CD4-positive, alpha-beta memory T cell (primary cell): ENCODE measurements around the gene EIF2S2. TPM values are rescaled to one million over a fixed set of nuclear protein-coding genes. Genes with fewer than 3 reads are reported as not detected.

Experiments
- CTCF ChIA-PET: fragments of 350-600 bp; sonication (Branson Sonifier 250); formaldehyde crosslinking; loops from one replicate; lab custom pipeline; 2021; ENCODE audit warnings: inconsistent platforms; ENCODE audit not compliant: partially characterized antibody; lab: Charles Lee
- POLR2A ChIA-PET: fragments of 350-600 bp; sonication (Branson Sonifier 250); formaldehyde crosslinking; loops from one replicate; lab custom pipeline; 2021; ENCODE audit not compliant: partially characterized antibody; lab: Charles Lee
- DNase-seq, 5 donors: peaks; one replicate each; pipeline versions ENCODE4 v3.0.0 to v3.0.0-alpha.2; 2020 to 2022; ENCODE audit warnings: mixed read lengths in 1 of 5
- H3K27ac ChIP-seq: one replicate; pipeline ENCODE4 v1.7.0; 2013; ENCODE audit warnings: low read depth, low read length
- H3K27me3 ChIP-seq: 2 replicates; pipeline ENCODE4 v1.7.0; 2013; ENCODE audit warnings: mild to moderate bottlenecking, low read length, moderate library complexity; ENCODE audit not compliant: insufficient read depth
- H3K36me3 ChIP-seq: 2 replicates; pipeline ENCODE4 v1.7.0; 2013; ENCODE audit warnings: mild to moderate bottlenecking, low read length, moderate library complexity; ENCODE audit not compliant: insufficient read depth
- H3K4me1 ChIP-seq: 2 replicates; pipeline ENCODE4 v1.7.0; 2013; ENCODE audit warnings: mild to moderate bottlenecking, low read length, moderate library complexity; ENCODE audit not compliant: insufficient read depth
- H3K4me3 ChIP-seq, 2 donors: one replicate each; pipeline ENCODE4 v1.7.0; 2013; ENCODE audit warnings: low read length in 2 of 2, mild to moderate bottlenecking in 1 of 2
- H3K9me3 ChIP-seq, 2 donors: one replicate each; pipeline ENCODE4 v1.7.0; 2013; ENCODE audit warnings: low read length in 2 of 2, control low read depth in 1 of 2; ENCODE audit not compliant: control insufficient read depth in 1 of 2
- H3K27ac Mint-ChIP-seq, 7 donors: one replicate each; pipeline ENCODE4 v1.8.0; 2020 to 2021; ENCODE audit warnings: mixed read lengths in 7 of 7, mild to moderate bottlenecking in 6 of 7, inconsistent platforms in 3 of 7, moderate library complexity in 3 of 7
- H3K27me3 Mint-ChIP-seq, 2 donors: one replicate each; pipeline ENCODE4 v1.8.0; 2020 to 2021; ENCODE audit warnings: mixed read lengths in 2 of 2
- H3K36me3 Mint-ChIP-seq, 2 donors: one replicate each; pipeline ENCODE4 v1.8.0; 2020 to 2021; ENCODE audit warnings: mixed read lengths in 2 of 2, inconsistent platforms in 1 of 2, mild to moderate bottlenecking in 1 of 2
- H3K4me1 Mint-ChIP-seq, 4 donors: one replicate each; pipeline ENCODE4 v1.8.0; 2020 to 2021; ENCODE audit warnings: mixed read lengths in 4 of 4, mild to moderate bottlenecking in 1 of 4
- H3K4me3 Mint-ChIP-seq, 8 donors: one replicate each; pipeline ENCODE4 v1.8.0; 2020 to 2021; ENCODE audit warnings: mixed read lengths in 8 of 8, mild to moderate bottlenecking in 7 of 8, moderate library complexity in 6 of 8, inconsistent platforms in 3 of 8
- H3K9me3 Mint-ChIP-seq, 8 donors: one replicate each; pipeline ENCODE4 v1.8.0; 2020 to 2021; ENCODE audit warnings: mixed read lengths in 8 of 8, mild to moderate bottlenecking in 5 of 8, inconsistent platforms in 3 of 8, moderate library complexity in 1 of 8
- intact Hi-C: fragments of 100-400 bp; cut with micrococcal nuclease; formaldehyde crosslinking; loops from one replicate; pipeline ENCODE4 v1.15.1; 2023
- polyA plus RNA-seq, 2 donors: library from polyadenylated mRNA; unstranded; fragments of 300-500 nt; fragmentation: Illumina TruSeq; gene quantifications; one replicate each; pipeline ENCODE4 v1.2.3, GENCODE V29; 2021
- total RNA-seq, 2 experiments: library from RNA; stranded (reverse); gene quantifications; one replicate each; pipeline ENCODE4 v1.2.3, GENCODE V29; 2021

Gene EIF2S2
- total and polyA plus RNA-seq, 4 experiments from 2014 or later: 26.3 to 53.1 (median 43.1) TPM

GRCh38 chr20:34074101-34074760, 37.8 kb downstream of the EIF2S2 start:
- Histone ChIP-seq H3K4me3 (no peak overlapping the region), H3K9me3 (no peaks in the 10 kb centered on the region), H3K36me3 (peaks cover 54% of the 10 kb centered on the region), H3K4me1 (peaks cover 5% of the 10 kb centered on the region), H3K27me3 (no peaks in the 10 kb centered on the region), H3K27ac (no peak overlapping the region)
- POLR2A ChIA-PET: no interaction called here
- H3K4me1 Mint-ChIP-seq: peaks cover 5 to 14% (median 11%) of the 10 kb centered on the region in 4 donors
- no peak for DNase-seq
- no peaks in the 10 kb centered on the region for H3K27me3 Mint-ChIP-seq
- H3K4me3 Mint-ChIP-seq: no peak overlapping the region
- H3K27ac Mint-ChIP-seq: peak overlapping the region in 2 of 7 donors; percentile 52 to 69
- intact Hi-C loops: no loop called here
- CTCF ChIA-PET: interaction anchor here (1.9 to 2.4 kb wide), 2 partner anchors 27 to 159 kb away, joined by 6 read pairs; no protein-coding TSS in a partner anchor
- peaks cover 0 to 2% (median 0%) of the 10 kb centered on the region in 8 donors for H3K9me3 Mint-ChIP-seq
- peaks cover 28 to 60% of the 10 kb centered on the region in 2 donors for H3K36me3 Mint-ChIP-seq

GRCh38 chr20:34072778-34073177, 39.3 kb downstream of the EIF2S2 start:
- Histone ChIP-seq H3K36me3 (peaks cover 42% of the 10 kb centered on the region), H3K4me1 (peaks cover 17% of the 10 kb centered on the region), H3K27me3 (no peaks in the 10 kb centered on the region), H3K27ac (no peak overlapping the region), H3K9me3 (no peaks in the 10 kb centered on the region), H3K4me3 (no peak overlapping the region)
- H3K27me3 Mint-ChIP-seq: no peaks in the 10 kb centered on the region
- ChIA-PET CTCF (interaction anchor here (5.9 kb wide), 1 partner anchor 158 kb away, joined by 84 read pairs; no protein-coding TSS in a partner anchor), POLR2A (interaction anchor here (1.1 kb wide), 1 partner anchor 10 kb away, joined by 3 read pairs; no protein-coding TSS in a partner anchor)
- intact Hi-C loops: no loop called here
- peaks cover 0 to 2% (median 0%) of the 10 kb centered on the region in 8 donors for H3K9me3 Mint-ChIP-seq
- H3K36me3 Mint-ChIP-seq: peaks cover 23 to 46% of the 10 kb centered on the region in 2 donors
- no peak overlapping the region for H3K4me3 Mint-ChIP-seq
- peak overlapping the region in 1 of 7 donors; percentile 52 for H3K27ac Mint-ChIP-seq
- H3K4me1 Mint-ChIP-seq: peaks cover 19 to 27% (median 23%) of the 10 kb centered on the region in 4 donors
- no peak for DNase-seq

DNA sequence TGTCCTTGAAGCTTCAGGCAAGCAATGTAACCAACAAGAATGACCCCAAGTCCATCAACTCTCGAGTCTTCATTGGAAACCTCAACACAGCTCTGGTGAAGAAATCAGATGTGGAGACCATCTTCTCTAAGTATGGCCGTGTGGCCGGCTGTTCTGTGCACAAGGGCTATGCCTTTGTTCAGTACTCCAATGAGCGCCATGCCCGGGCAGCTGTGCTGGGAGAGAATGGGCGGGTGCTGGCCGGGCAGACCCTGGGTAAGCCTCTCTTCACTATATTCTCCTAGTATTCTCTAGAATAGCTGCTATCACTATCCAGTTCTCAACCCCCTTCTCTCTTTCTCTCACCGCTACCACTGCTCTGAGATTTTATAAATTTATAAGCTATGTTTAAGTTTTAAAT, 40.0 kb downstream of the EIF2S2 start:
- peaks cover 0 to 2% (median 0%) of the 10 kb centered on the region in 8 donors for H3K9me3 Mint-ChIP-seq
- ChIA-PET POLR2A (interaction anchor here (1.1 kb wide), 1 partner anchor 11 kb away, joined by 3 read pairs; no protein-coding TSS in a partner anchor), CTCF (interaction anchor here (4.9 to 5.9 kb wide), 2 partner anchors 136 to 158 kb away, joined by 43 to 84 read pairs; no protein-coding TSS in a partner anchor)
- H3K4me3 Mint-ChIP-seq: no peak overlapping the region
- H3K36me3 ChIP-seq: peaks cover 35% of the 10 kb centered on the region
- no peak overlapping the region for H3K4me3 ChIP-seq
- intact Hi-C loops: no loop called here
- peaks cover 20 to 29% (median 24%) of the 10 kb centered on the region in 4 donors for H3K4me1 Mint-ChIP-seq
- no peaks in the 10 kb centered on the region for H3K27me3 Mint-ChIP-seq
- no peak overlapping the region for H3K27ac ChIP-seq
- H3K36me3 Mint-ChIP-seq: peaks cover 23 to 44% of the 10 kb centered on the region in 2 donors
- H3K9me3 ChIP-seq: no peaks in the 10 kb centered on the region
- peaks cover 17% of the 10 kb centered on the region for H3K4me1 ChIP-seq
- no peaks in the 10 kb centered on the region for H3K27me3 ChIP-seq
- H3K27ac Mint-ChIP-seq: peak overlapping the region in 3 of 7 donors; percentile 8 to 71 (median 61)
- no peak for DNase-seq

DNA sequence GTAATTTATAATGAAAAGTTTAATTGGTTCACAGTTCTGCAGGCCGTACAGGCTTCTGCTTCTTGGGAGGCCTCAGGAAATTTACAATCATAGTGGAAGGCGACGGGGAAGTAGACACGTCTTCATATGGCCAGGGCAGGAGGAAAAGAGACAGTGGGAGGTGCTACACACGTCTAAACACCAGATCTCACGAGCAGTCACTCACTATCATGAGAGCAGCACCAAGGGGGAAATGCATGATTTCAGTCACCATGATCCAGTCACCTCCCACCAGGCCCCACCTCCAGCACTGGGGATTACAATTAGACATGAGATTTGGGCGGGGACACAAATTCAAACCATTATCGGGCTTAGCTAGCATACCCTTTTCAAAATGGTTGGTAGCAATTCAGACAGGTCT, 41.2 kb downstream of the EIF2S2 start:
- Histone ChIP-seq H3K27me3 (no peaks in the 10 kb centered on the region), H3K27ac (no peak overlapping the region), H3K4me1 (peaks cover 17% of the 10 kb centered on the region), H3K9me3 (no peaks in the 10 kb centered on the region), H3K36me3 (peaks cover 25% of the 10 kb centered on the region), H3K4me3 (no peak overlapping the region)
- no peak for DNase-seq
- H3K4me1 Mint-ChIP-seq: peaks cover 20 to 30% (median 25%) of the 10 kb centered on the region in 4 donors
- POLR2A ChIA-PET: interaction anchor here (0.8 to 2.4 kb wide), 2 partner anchors 41 to 77 kb away, joined by 3 to 10 read pairs; partner anchors contain the start of genes EIF2S2 and RALY
- no peaks in the 10 kb centered on the region for H3K27me3 Mint-ChIP-seq
- peaks cover 15 to 36% of the 10 kb centered on the region in 2 donors for H3K36me3 Mint-ChIP-seq
- intact Hi-C loops: no loop called here
- H3K27ac Mint-ChIP-seq: peak overlapping the region in 1 of 7 donors; percentile 31
- no peak overlapping the region for H3K4me3 Mint-ChIP-seq
- H3K9me3 Mint-ChIP-seq: no peaks in the 10 kb centered on the region
- CTCF ChIA-PET: interaction anchor here (1.1 to 5.9 kb wide), 9 partner anchors 17 to 279 kb away, joined by 3 to 84 read pairs (median 11); partner anchors contain the start of gene CHMP4B

DNA sequence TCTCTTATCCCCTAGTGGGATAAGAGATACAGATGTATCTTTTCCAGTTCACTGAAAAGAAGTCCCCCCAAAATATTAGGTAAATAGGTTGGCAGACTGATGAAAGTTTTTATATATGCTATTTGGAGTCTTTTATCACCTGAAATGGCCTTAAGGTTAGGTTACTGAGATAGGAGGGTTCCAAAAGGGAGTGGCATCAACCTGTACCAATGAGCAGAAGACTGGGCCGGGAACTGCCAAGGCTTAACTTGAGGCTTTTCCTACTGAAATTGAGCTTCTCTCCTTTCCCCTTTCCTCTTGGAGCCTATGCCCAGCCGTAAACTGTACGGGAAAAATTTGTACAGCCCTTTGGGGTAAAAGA, 42.0 kb downstream of the EIF2S2 start:
- Histone ChIP-seq H3K27ac (no peak overlapping the region), H3K4me3 (no peak overlapping the region), H3K36me3 (peaks cover 26% of the 10 kb centered on the region), H3K4me1 (peaks cover 17% of the 10 kb centered on the region), H3K27me3 (no peaks in the 10 kb centered on the region), H3K9me3 (no peaks in the 10 kb centered on the region)
- ChIA-PET POLR2A (interaction anchor here (2.4 kb wide), 1 partner anchor 76 kb away, joined by 10 read pairs; the partner anchor contains the start of gene RALY), CTCF (interaction anchor here (0.7 to 5.9 kb wide), 19 partner anchors 9 to 416 kb away, joined by 3 to 84 read pairs (median 5); partner anchors contain the start of gene CHMP4B)
- Mint-ChIP-seq H3K27me3 (no peaks in the 10 kb centered on the region), H3K9me3 (no peaks in the 10 kb centered on the region), H3K4me3 (no peak overlapping the region), H3K36me3 (peaks cover 14 to 39% of the 10 kb centered on the region in 2 donors), H3K4me1 (peaks cover 21 to 38% (median 31%) of the 10 kb centered on the region in 4 donors), H3K27ac (peak overlapping the region in 3 of 7 donors; percentile 14 to 72 (median 24))
- intact Hi-C loops: no loop called here
- no peak for DNase-seq

GRCh38 chr20:34069341-34070078, 42.5 kb downstream of the EIF2S2 start:
- H3K27ac ChIP-seq: no peak overlapping the region
- H3K9me3 ChIP-seq: no peaks in the 10 kb centered on the region
- peaks cover 14 to 43% of the 10 kb centered on the region in 2 donors for H3K36me3 Mint-ChIP-seq
- peak; percentile 50 to 75 (median 54) for DNase-seq
- peak overlapping the region in 1 of 8 donors; percentile 20 for H3K4me3 Mint-ChIP-seq
- H3K9me3 Mint-ChIP-seq: no peaks in the 10 kb centered on the region
- no peak overlapping the region for H3K4me3 ChIP-seq
- H3K27me3 ChIP-seq: no peaks in the 10 kb centered on the region
- peak overlapping the region; percentile 10 to 88 (median 73) for H3K27ac Mint-ChIP-seq
- H3K4me1 Mint-ChIP-seq: peaks cover 26 to 44% (median 35%) of the 10 kb centered on the region in 4 donors
- no peaks in the 10 kb centered on the region for H3K27me3 Mint-ChIP-seq
- peaks cover 25% of the 10 kb centered on the region for H3K36me3 ChIP-seq
- ChIA-PET POLR2A (interaction anchor here (2.4 kb wide), 1 partner anchor 76 kb away, joined by 10 read pairs; the partner anchor contains the start of gene RALY), CTCF (interaction anchor here (0.8 to 5.9 kb wide), 34 partner anchors 8 to 280 kb away, joined by 3 to 84 read pairs (median 4); partner anchors contain the start of genes CHMP4B, EIF2S2 and RALY)
- peaks cover 17% of the 10 kb centered on the region for H3K4me1 ChIP-seq
- intact Hi-C loops: loop anchor here (1.0 to 5.0 kb wide), 7 partner anchors 60 to 613 kb away; partner anchors contain the start of gene CHMP4B
